GM19035 (cell line): ENCODE measurements around the gene ZDHHC17.
"Not testable (repeated sequence)": the region's sequence is repeated elsewhere in the genome, so short reads cannot be mapped to it uniquely, and the experiment has no call there.

ENCODE experiments used
- ATAC-seq: cut with Tn5 transposase; IDR thresholded peaks from one replicate; pipeline ENCODE4 v1.9.1; 2021; ENCODE audit not compliant: unreplicated experiment

The ZDHHC17 gene

GRCh38 chr12:76766161-76766560 lies 2.2 kb downstream of the ZDHHC17 start:
- ATAC-seq, result no peak

- no peak for ATAC-seq
These were observed 4.7 kb downstream of the ZDHHC17 start for GRCh38 chr12:76768576-76768975.

GRCh38 chr12:76777765-76778216 lies 13.9 kb downstream of the ZDHHC17 start:
- peak; percentile 100 for ATAC-seq

- ATAC-seq, result no peak
These were observed 14.4 kb downstream of the ZDHHC17 start for GRCh38 chr12:76778364-76778763.

- ATAC-seq, result not testable (repeated sequence)
These were observed 15.4 kb downstream of the ZDHHC17 start for GRCh38 chr12:76779310-76779709.

- ATAC-seq, result no peak
These were observed 17.4 kb downstream of the ZDHHC17 start for GRCh38 chr12:76781321-76781720.

GRCh38 chr12:76782526-76782925 lies 18.6 kb downstream of the ZDHHC17 start:
- ATAC-seq, result no peak

- ATAC-seq, result no peak
These were observed 20.7 kb downstream of the ZDHHC17 start for GRCh38 chr12:76784600-76785051.

- no peak for ATAC-seq
These were observed 21.5 kb downstream of the ZDHHC17 start for GRCh38 chr12:76785407-76785806.

GRCh38 chr12:76786986-76787385 lies 23.1 kb downstream of the ZDHHC17 start:
- ATAC-seq, result no peak

- no peak for ATAC-seq
These were observed 23.8 kb downstream of the ZDHHC17 start for GRCh38 chr12:76787689-76788088.

- ATAC-seq, result no peak
These were observed 25.6 kb downstream of the ZDHHC17 start for GRCh38 chr12:76789335-76790050.

- ATAC-seq, result no peak
These were observed 26.9 kb downstream of the ZDHHC17 start for GRCh38 chr12:76790564-76791552.

- ATAC-seq, result no peak
These were observed 28.9 kb downstream of the ZDHHC17 start for GRCh38 chr12:76792828-76793227.

- ATAC-seq, result no peak
These were observed 34.9 kb downstream of the ZDHHC17 start for GRCh38 chr12:76798864-76799263.

GRCh38 chr12:76799362-76799761 lies 35.4 kb downstream of the ZDHHC17 start:
- ATAC-seq, result no peak

- no peak for ATAC-seq
These were observed 38.1 kb downstream of the ZDHHC17 start for GRCh38 chr12:76802060-76802459.

GRCh38 chr12:76804435-76804976 lies 40.6 kb downstream of the ZDHHC17 start:
- ATAC-seq, result no peak

GRCh38 chr12:76810671-76811419 lies 46.9 kb downstream of the ZDHHC17 start:
- ATAC-seq, result no peak

- no peak for ATAC-seq
These were observed 48.1 kb downstream of the ZDHHC17 start for GRCh38 chr12:76811976-76812375.

- ATAC-seq, result no peak
These were observed 49.4 kb downstream of the ZDHHC17 start for GRCh38 chr12:76813265-76813664.
